A549 (cell line): ENCODE data around the gene DCX. TPM values are rescaled to one million over a fixed set of nuclear protein-coding genes. Genes with fewer than 3 reads are reported as not detected.

Experiments
- ATAC-seq, 2 experiments: fragments of 200-7000 bp in 1 of 2; fragments of >200 bp in 1 of 2; cut with Nextera tagmentation in 1 of 2; cut with Tn5 transposase in 1 of 2; 3 replicates each; pipeline versions ENCODE4 v1.8.0 to v1.9.1; 2018 to 2020; ENCODE audit warnings: mild to moderate bottlenecking in 1 of 2, moderate library complexity in 1 of 2
- CTCF ChIA-PET: fragments of 300-600 bp; sonication (Branson Sonifier 250); formaldehyde crosslinking; extraction: SDS; loops from one replicate; lab custom pipeline; 2021; ENCODE audit warnings: antibody characterized with exemption, inconsistent platforms; lab: Yijun Ruan, JAX
- POLR2A ChIA-PET: fragments of 350-600 bp; formaldehyde crosslinking; extraction: SDS; loops from one replicate; lab custom pipeline; 2021; ENCODE audit warnings: antibody characterized with exemption, inconsistent platforms; lab: Yijun Ruan, JAX
- DNase-seq, 2 experiments: peaks; one replicate each; pipeline versions ENCODE4 v3.0.0 to v3.0.0-alpha.2; 2011 to 2016; ENCODE audit warnings: low read depth in 1 of 2, low spot score in 1 of 2
- FAIRE-seq: peaks from 2 replicates; lab custom pipeline; 2011; peaks lifted over from hg19 to GRCh38; lab: Jason Lieb, UNC
- H3K27ac ChIP-seq, 2 experiments: fragments of >200 bp; sonication (Bioruptor Twin); formaldehyde crosslinking; 3 replicates each; pipeline ENCODE4 v1.5.1; 2016 to 2017
- H3K4me1 ChIP-seq: fragments of >200 bp; sonication (Bioruptor Twin); formaldehyde crosslinking; 3 replicates; pipeline ENCODE4 v1.6.1; 2016
- H3K4me2 ChIP-seq: fragments of >200 bp; sonication (Bioruptor Twin); formaldehyde crosslinking; 3 replicates; pipeline ENCODE4 v1.6.1; 2016
- H3K4me3 ChIP-seq: fragments of >200 bp; sonication (Bioruptor Twin); formaldehyde crosslinking; 3 replicates; pipeline ENCODE4 v1.5.1; 2016
- H3K9me3 ChIP-seq: fragments of >200 bp; sonication (Bioruptor Twin); formaldehyde crosslinking; 3 replicates; pipeline ENCODE4 v1.6.1; 2016
- BHLHE40 ChIP-seq: IDR thresholded peaks from 2 replicates; pipeline ENCODE4 v1.6.1; 2012; ENCODE audit warnings: low read depth, low read length, inconsistent platforms
- CBX2 ChIP-seq: fragments of 200-600 bp; sonication (generic); IDR thresholded peaks from 2 replicates; pipeline ENCODE4 v1.6.1; 2016; ENCODE audit warnings: low read depth, mild to moderate bottlenecking, borderline replicate concordance
- CBX8 ChIP-seq: fragments of 200-600 bp; sonication (generic); IDR thresholded peaks from 2 replicates; pipeline ENCODE4 v1.6.1; 2016
- CEBPB ChIP-seq, 2 experiments: fragments of >200 bp in 1 of 2; sonication (Bioruptor Twin) in 1 of 2; formaldehyde crosslinking in 1 of 2; IDR thresholded peaks; 2 replicates each; pipeline ENCODE4 v1.6.1; 2012 to 2016
- EHF ChIP-seq: fragments of 250-450 bp; sonication (Bioruptor Pico); IDR thresholded peaks from 2 replicates; pipeline ENCODE4 v1.5.0; 2020; ENCODE audit warnings: mild to moderate bottlenecking
- EP300 ChIP-seq, 2 experiments: fragments of >200 bp; sonication (Bioruptor Twin); formaldehyde crosslinking; IDR thresholded peaks; 2 replicates in 1 of 2; 3 replicates in 1 of 2; pipeline ENCODE4 v1.6.1; 2016 to 2017
- FOSB ChIP-seq: fragments of 250-450 bp; sonication (Bioruptor Pico); IDR thresholded peaks from 2 replicates; pipeline ENCODE4 v1.5.0; 2020; ENCODE audit warnings: mild to moderate bottlenecking, moderate library complexity
- FOSL2 ChIP-seq, 2 experiments: fragments of 450-650 bp in 1 of 2; fragments of >200 bp in 1 of 2; sonication (Bioruptor Twin) in 1 of 2; formaldehyde crosslinking; IDR thresholded peaks; 2 replicates each; pipeline versions ENCODE4 v1.5.0 to v1.6.1; 2016 to 2020; ENCODE audit warnings: mild to moderate bottlenecking in 1 of 2, moderate library complexity in 1 of 2
- FOXS1 ChIP-seq: fragments of 250-450 bp; sonication (Bioruptor Pico); IDR thresholded peaks from 2 replicates; pipeline ENCODE4 v1.5.0; 2020; ENCODE audit warnings: mild to moderate bottlenecking, moderate library complexity
- HES2 ChIP-seq: fragments of >200 bp; sonication (Bioruptor Twin); formaldehyde crosslinking; IDR thresholded peaks from 2 replicates; pipeline ENCODE4 v1.6.1; 2016
- HOXA7 ChIP-seq: fragments of 250-450 bp; sonication (Bioruptor Pico); IDR thresholded peaks from 2 replicates; pipeline ENCODE4 v1.5.0; 2020; ENCODE audit warnings: mild to moderate bottlenecking, moderate library complexity
- HOXB13 ChIP-seq: fragments of 250-450 bp; sonication (Bioruptor Pico); IDR thresholded peaks from 2 replicates; pipeline ENCODE4 v1.5.0; 2020; ENCODE audit warnings: low read depth, mild to moderate bottlenecking, moderate library complexity
- JUN ChIP-seq, 2 experiments: fragments of >200 bp; sonication (Bioruptor Twin); formaldehyde crosslinking; IDR thresholded peaks; 2 replicates in 1 of 2; 3 replicates in 1 of 2; pipeline ENCODE4 v1.6.1; 2016 to 2017
- JUNB ChIP-seq: fragments of >200 bp; sonication (Bioruptor Twin); formaldehyde crosslinking; IDR thresholded peaks from 2 replicates; pipeline ENCODE4 v1.6.1; 2016
- KDM1A ChIP-seq: fragments of 200-600 bp; sonication (generic); IDR thresholded peaks from 2 replicates; pipeline ENCODE4 v1.6.1; 2016; ENCODE audit warnings: low read depth, mild to moderate bottlenecking
- MAZ ChIP-seq: fragments of 150-350 bp; IDR thresholded peaks from 2 replicates; pipeline ENCODE4 v1.6.1; 2014; ENCODE audit warnings: antibody characterized with exemption, low read depth, low read length, borderline replicate concordance
- MYC ChIP-seq: IDR thresholded peaks from 2 replicates; pipeline ENCODE4 v1.6.1; 2012; ENCODE audit warnings: mild to moderate bottlenecking, inconsistent platforms, low read length, improper control_type of control experiment, borderline replicate concordance
- NR3C1 ChIP-seq: fragments of >200 bp; sonication (Bioruptor Twin); formaldehyde crosslinking; IDR thresholded peaks from 3 replicates; pipeline ENCODE4 v1.6.1; 2017
- PBX3 ChIP-seq: IDR thresholded peaks from 2 replicates; pipeline ENCODE4 v1.6.1; 2012
- POLR2A ChIP-seq: IDR thresholded peaks from 2 replicates; pipeline ENCODE4 v1.6.1; 2012; ENCODE audit warnings: mild to moderate bottlenecking, low read length
- RAD21 ChIP-seq, 2 experiments: fragments of >200 bp in 1 of 2; sonication (Bioruptor Twin) in 1 of 2; formaldehyde crosslinking in 1 of 2; IDR thresholded peaks in 1 of 2; conservative IDR thresholded peaks in 1 of 2; 2 replicates in 1 of 2; 3 replicates in 1 of 2; pipeline ENCODE4 v1.6.1; 2012 to 2018; ENCODE audit warnings: inconsistent platforms in 1 of 2
- RCOR1 ChIP-seq: fragments of 150-350 bp; IDR thresholded peaks from 2 replicates; pipeline ENCODE4 v1.6.1; 2014; ENCODE audit warnings: antibody characterized with exemption, low read length, low read depth
- RFX5 ChIP-seq: fragments of 450-650 bp; IDR thresholded peaks from 2 replicates; pipeline ENCODE4 v1.7.1; 2014; ENCODE audit warnings: antibody characterized with exemption, mild to moderate bottlenecking, moderate library complexity
- RNF2 ChIP-seq: fragments of 200-600 bp; sonication (generic); IDR thresholded peaks from 2 replicates; pipeline ENCODE4 v1.6.1; 2016; ENCODE audit warnings: low read depth, mild to moderate bottlenecking, antibody characterized with exemption, moderate library complexity, borderline replicate concordance
- ZNF302 ChIP-seq: fragments of 250-450 bp; sonication (Bioruptor Pico); IDR thresholded peaks from 2 replicates; pipeline ENCODE4 v1.9.0; 2021; ENCODE audit warnings: inconsistent platforms, mild to moderate bottlenecking, moderate library complexity
- ZSCAN20 ChIP-seq: fragments of 250-450 bp; sonication (Bioruptor Pico); IDR thresholded peaks from 2 replicates; pipeline ENCODE4 v1.8.0; 2022; ENCODE audit warnings: mild to moderate bottlenecking, moderate library complexity
- WGBS: methylation state at CpG from one replicate; pipeline ENCODE4 v1.1.6; 2017; ENCODE audit errors: missing lambda C conversion rate; 5-methylcytosine and 5-hydroxymethylcytosine counted together
- polyA plus RNA-seq, 4 experiments: library from polyadenylated mRNA; depleted of rRNA in 3 of 4; stranded (reverse); fragments of >200 nt; fragmentation: RNase III in 1 of 4; extraction: RNeasy Plus Mini Kit Qiagen cat#74134 plus additional on column Dnase treatment in 1 of 4; gene quantifications; 2 replicates in 3 of 4; 3 replicates in 1 of 4; pipeline ENCODE4 v1.2.3, GENCODE V29; 2011 to 2017
- TF ChIP-seq, protein P1 (sequence below): fragments of 200-600 bp; sonication (generic); IDR thresholded peaks from 2 replicates; pipeline ENCODE4 v1.6.1; 2016; ENCODE audit warnings: antibody characterized with exemption, mild to moderate bottlenecking, moderate library complexity
- TF ChIP-seq, protein P2 (sequence below): fragments of >200 bp; sonication (Bioruptor Twin); formaldehyde crosslinking; IDR thresholded peaks from 3 replicates; pipeline ENCODE4 v1.6.1; 2016
- TF ChIP-seq, protein P3 (sequence below): IDR thresholded peaks from 2 replicates; pipeline ENCODE4 v1.6.1; 2012; ENCODE audit warnings: low read depth, borderline replicate concordance

DCX gene
- polyA plus RNA-seq, 2 of the 4 experiments (the other 2 are of a cell fraction): not detected

- no peak for ATAC-seq
- ChIA-PET POLR2A (no interaction called here), CTCF (interaction anchor here (1.1 kb wide), 1 partner anchor 9 kb away, joined by 3 read pairs; no protein-coding TSS in a partner anchor)
- H3K4me1 ChIP-seq: no peaks in the 10 kb centered on the region
- FAIRE-seq: no peak
- no peaks in the 10 kb centered on the region for H3K9me3 ChIP-seq
- DNase-seq: no peak
- no peak overlapping the region for H3K27ac ChIP-seq
- no peak for TF ChIP-seq MAZ
- no peak for TF ChIP-seq HES2
- TF ChIP-seq FOSB (CRISPR knock-in tag): no peak
- TF ChIP-seq, protein P1, sequence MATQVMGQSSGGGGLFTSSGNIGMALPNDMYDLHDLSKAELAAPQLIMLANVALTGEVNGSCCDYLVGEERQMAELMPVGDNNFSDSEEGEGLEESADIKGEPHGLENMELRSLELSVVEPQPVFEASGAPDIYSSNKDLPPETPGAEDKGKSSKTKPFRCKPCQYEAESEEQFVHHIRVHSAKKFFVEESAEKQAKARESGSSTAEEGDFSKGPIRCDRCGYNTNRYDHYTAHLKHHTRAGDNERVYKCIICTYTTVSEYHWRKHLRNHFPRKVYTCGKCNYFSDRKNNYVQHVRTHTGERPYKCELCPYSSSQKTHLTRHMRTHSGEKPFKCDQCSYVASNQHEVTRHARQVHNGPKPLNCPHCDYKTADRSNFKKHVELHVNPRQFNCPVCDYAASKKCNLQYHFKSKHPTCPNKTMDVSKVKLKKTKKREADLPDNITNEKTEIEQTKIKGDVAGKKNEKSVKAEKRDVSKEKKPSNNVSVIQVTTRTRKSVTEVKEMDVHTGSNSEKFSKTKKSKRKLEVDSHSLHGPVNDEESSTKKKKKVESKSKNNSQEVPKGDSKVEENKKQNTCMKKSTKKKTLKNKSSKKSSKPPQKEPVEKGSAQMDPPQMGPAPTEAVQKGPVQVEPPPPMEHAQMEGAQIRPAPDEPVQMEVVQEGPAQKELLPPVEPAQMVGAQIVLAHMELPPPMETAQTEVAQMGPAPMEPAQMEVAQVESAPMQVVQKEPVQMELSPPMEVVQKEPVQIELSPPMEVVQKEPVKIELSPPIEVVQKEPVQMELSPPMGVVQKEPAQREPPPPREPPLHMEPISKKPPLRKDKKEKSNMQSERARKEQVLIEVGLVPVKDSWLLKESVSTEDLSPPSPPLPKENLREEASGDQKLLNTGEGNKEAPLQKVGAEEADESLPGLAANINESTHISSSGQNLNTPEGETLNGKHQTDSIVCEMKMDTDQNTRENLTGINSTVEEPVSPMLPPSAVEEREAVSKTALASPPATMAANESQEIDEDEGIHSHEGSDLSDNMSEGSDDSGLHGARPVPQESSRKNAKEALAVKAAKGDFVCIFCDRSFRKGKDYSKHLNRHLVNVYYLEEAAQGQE: no peak
- TF ChIP-seq ZSCAN20 (CRISPR knock-in tag): no peak
- no peak for TF ChIP-seq CBX2
- no peak for TF ChIP-seq EHF (CRISPR knock-in tag)
- no peak for TF ChIP-seq RAD21 (conservative IDR thresholded peaks at IDR 0.05 in 1 of 2, IDR thresholded peaks at IDR 0.05 in 1 of 2)
- TF ChIP-seq, protein P2, sequence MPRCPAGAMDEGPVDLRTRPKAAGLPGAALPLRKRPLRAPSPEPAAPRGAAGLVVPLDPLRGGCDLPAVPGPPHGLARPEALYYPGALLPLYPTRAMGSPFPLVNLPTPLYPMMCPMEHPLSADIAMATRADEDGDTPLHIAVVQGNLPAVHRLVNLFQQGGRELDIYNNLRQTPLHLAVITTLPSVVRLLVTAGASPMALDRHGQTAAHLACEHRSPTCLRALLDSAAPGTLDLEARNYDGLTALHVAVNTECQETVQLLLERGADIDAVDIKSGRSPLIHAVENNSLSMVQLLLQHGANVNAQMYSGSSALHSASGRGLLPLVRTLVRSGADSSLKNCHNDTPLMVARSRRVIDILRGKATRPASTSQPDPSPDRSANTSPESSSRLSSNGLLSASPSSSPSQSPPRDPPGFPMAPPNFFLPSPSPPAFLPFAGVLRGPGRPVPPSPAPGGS: no peak
- no peak for TF ChIP-seq MYC
- TF ChIP-seq JUN (IDR thresholded peaks at IDR 0.05): no peak
- TF ChIP-seq HOXA7 (CRISPR knock-in tag): no peak
- TF ChIP-seq RNF2: no peak
- TF ChIP-seq NR3C1: no peak
- TF ChIP-seq CEBPB (IDR thresholded peaks at IDR 0.05): no peak
- no peak for TF ChIP-seq RFX5
- no peak for TF ChIP-seq ZNF302
- TF ChIP-seq, protein P3, sequence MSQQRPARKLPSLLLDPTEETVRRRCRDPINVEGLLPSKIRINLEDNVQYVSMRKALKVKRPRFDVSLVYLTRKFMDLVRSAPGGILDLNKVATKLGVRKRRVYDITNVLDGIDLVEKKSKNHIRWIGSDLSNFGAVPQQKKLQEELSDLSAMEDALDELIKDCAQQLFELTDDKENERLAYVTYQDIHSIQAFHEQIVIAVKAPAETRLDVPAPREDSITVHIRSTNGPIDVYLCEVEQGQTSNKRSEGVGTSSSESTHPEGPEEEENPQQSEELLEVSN: no peak
- TF ChIP-seq EP300 (IDR thresholded peaks at IDR 0.05): no peak
- no peak for TF ChIP-seq FOSL2 (IDR thresholded peaks at IDR 0.05)
- no peak for TF ChIP-seq FOSL2 (CRISPR knock-in tag; IDR thresholded peaks at IDR 0.05)
- H3K4me2 ChIP-seq: no peak overlapping the region
- H3K4me3 ChIP-seq: no peak overlapping the region
- 11% methylated on average over 8 of the region's 8 CpGs for WGBS
Measured at GRCh38 chrX:111284631-111285293, 127.2 kb downstream of the DCX start.

DNA sequence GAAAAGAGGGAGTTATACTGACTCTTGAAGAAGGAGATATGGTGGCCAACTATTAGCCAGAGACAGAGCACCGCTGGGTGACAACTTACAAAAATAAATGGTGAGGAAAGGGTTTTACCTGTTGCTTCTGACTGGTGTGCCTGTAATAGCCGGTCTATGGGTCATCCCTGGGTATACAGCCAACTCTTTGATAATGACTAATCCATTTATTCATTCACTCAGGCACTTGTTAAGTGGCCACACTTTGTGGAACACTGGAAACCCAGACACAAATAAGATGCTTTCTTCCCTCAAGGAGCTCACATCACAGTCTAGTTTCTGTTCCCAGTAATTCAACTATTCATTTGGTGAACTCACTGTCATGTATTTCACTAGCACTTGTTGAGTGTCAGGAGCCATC is 128.5 kb downstream of the DCX start:
- H3K4me1 ChIP-seq: no peaks in the 10 kb centered on the region
- ATAC-seq (no peak), DNase-seq (no peak), FAIRE-seq (no peak)
- 0% methylated on average over 2 of the region's 2 CpGs for WGBS
- H3K4me3 ChIP-seq: no peak overlapping the region
- CTCF ChIA-PET: interaction anchor here (1.1 kb wide), 1 partner anchor 8 kb away, joined by 3 read pairs; no protein-coding TSS in a partner anchor
- no peak overlapping the region for H3K27ac ChIP-seq
- no peak overlapping the region for H3K4me2 ChIP-seq
- POLR2A ChIA-PET: no interaction called here
- no peaks in the 10 kb centered on the region for H3K9me3 ChIP-seq
- TF ChIP-seq CBX8: no peak
- TF ChIP-seq, protein P3: no peak
- no peak for TF ChIP-seq POLR2A
- TF ChIP-seq RNF2: no peak
- TF ChIP-seq RCOR1: no peak
- no peak for TF ChIP-seq NR3C1
- TF ChIP-seq JUNB: no peak
- TF ChIP-seq HOXB13 (CRISPR knock-in tag): no peak
- TF ChIP-seq PBX3: no peak
- no peak for TF ChIP-seq BHLHE40
- TF ChIP-seq JUN (IDR thresholded peaks at IDR 0.05): no peak
- no peak for TF ChIP-seq FOSL2 (IDR thresholded peaks at IDR 0.05)
- no peak for TF ChIP-seq FOSL2 (CRISPR knock-in tag; IDR thresholded peaks at IDR 0.05)
- no peak for TF ChIP-seq EHF (CRISPR knock-in tag)
- no peak for TF ChIP-seq HOXA7 (CRISPR knock-in tag)
- TF ChIP-seq KDM1A: no peak
- no peak for TF ChIP-seq CBX2
- no peak for TF ChIP-seq FOXS1 (CRISPR knock-in tag)
